ENCODE data around the gene HAND1.
A peak's percentile ranks its signal among the peaks of the same experiment; 100 is the strongest.

HAND1 gene

GRCh38 chr5:154467655-154468354 lies 10.2 kb downstream of the HAND1 start:
- Histone ChIP-seq H3K9ac (ENCODE audit: low read depth, low read length, poor library complexity, severe bottlenecking) (no peak overlapping the region), H3K4me1 (ENCODE audit: insufficient read depth, low read length, poor library complexity, severe bottlenecking) (no peaks in the 10 kb centered on the region), H3K79me2 (ENCODE audit: insufficient read depth, low read length) (no peaks in the 10 kb centered on the region), H3K4me3 (ENCODE audit: low read length, poor library complexity, severe bottlenecking) (no peak overlapping the region), H2AFZ (ENCODE audit: low read length) (no peak overlapping the region), H3F3A (ENCODE audit: low read depth) (no peaks in the 10 kb centered on the region), H3K4me2 (ENCODE audit: low read depth, low read length, poor library complexity, severe bottlenecking) (no peak overlapping the region), H3K36me3 (ENCODE audit: insufficient read depth, low read length) (no peaks in the 10 kb centered on the region), H3K9me3 (ENCODE audit: insufficient read depth, low read depth, low read length) (no peaks in the 10 kb centered on the region), H4K20me1 (ENCODE audit: insufficient read depth, low read length, poor library complexity, severe bottlenecking) (no peaks in the 10 kb centered on the region), H3K9me2 (replicated peaks; ENCODE audit: low read depth, low read length) (no peaks in the 10 kb centered on the region), H3K27me3 (ENCODE audit: insufficient read depth, low read length, poor library complexity, severe bottlenecking) (no peaks in the 10 kb centered on the region)
- TF ChIP-seq EZH2phosphoT487 (IDR thresholded peaks at IDR 0.05; ENCODE audit: borderline replicate concordance) (no peak), CTCF (conservative IDR thresholded peaks at IDR 0.05; ENCODE audit: low read length) (peak; percentile 68)

GRCh38 chr5:154466671-154467070 lies 11.4 kb downstream of the HAND1 start:
- Histone ChIP-seq H4K20me1 (ENCODE audit: insufficient read depth, low read length, poor library complexity, severe bottlenecking) (no peaks in the 10 kb centered on the region), H3K9ac (ENCODE audit: low read depth, low read length, poor library complexity, severe bottlenecking) (no peak overlapping the region), H3F3A (ENCODE audit: low read depth) (no peaks in the 10 kb centered on the region), H3K9me3 (ENCODE audit: insufficient read depth, low read depth, low read length) (no peaks in the 10 kb centered on the region), H2AFZ (ENCODE audit: low read length) (no peak overlapping the region), H3K4me2 (ENCODE audit: low read depth, low read length, poor library complexity, severe bottlenecking) (no peak overlapping the region), H3K36me3 (ENCODE audit: insufficient read depth, low read length) (no peaks in the 10 kb centered on the region), H3K4me1 (ENCODE audit: insufficient read depth, low read length, poor library complexity, severe bottlenecking) (no peaks in the 10 kb centered on the region), H3K27me3 (ENCODE audit: insufficient read depth, low read length, poor library complexity, severe bottlenecking) (no peaks in the 10 kb centered on the region), H3K4me3 (ENCODE audit: low read length, poor library complexity, severe bottlenecking) (no peak overlapping the region), H3K79me2 (ENCODE audit: insufficient read depth, low read length) (no peaks in the 10 kb centered on the region), H3K9me2 (replicated peaks; ENCODE audit: low read depth, low read length) (no peaks in the 10 kb centered on the region)
- TF ChIP-seq EZH2phosphoT487 (IDR thresholded peaks at IDR 0.05; ENCODE audit: borderline replicate concordance) (no peak), CTCF (conservative IDR thresholded peaks at IDR 0.05; ENCODE audit: low read length) (no peak)

GRCh38 chr5:154466147-154466546 lies 11.9 kb downstream of the HAND1 start:
- Histone ChIP-seq H3F3A (ENCODE audit: low read depth) (no peaks in the 10 kb centered on the region), H3K4me1 (ENCODE audit: insufficient read depth, low read length, poor library complexity, severe bottlenecking) (no peaks in the 10 kb centered on the region), H2AFZ (ENCODE audit: low read length) (no peak overlapping the region), H3K79me2 (ENCODE audit: insufficient read depth, low read length) (no peaks in the 10 kb centered on the region), H3K9me2 (replicated peaks; ENCODE audit: low read depth, low read length) (no peaks in the 10 kb centered on the region), H3K9me3 (ENCODE audit: insufficient read depth, low read depth, low read length) (no peaks in the 10 kb centered on the region), H3K9ac (ENCODE audit: low read depth, low read length, poor library complexity, severe bottlenecking) (no peak overlapping the region), H3K4me2 (ENCODE audit: low read depth, low read length, poor library complexity, severe bottlenecking) (no peak overlapping the region), H3K27me3 (ENCODE audit: insufficient read depth, low read length, poor library complexity, severe bottlenecking) (no peaks in the 10 kb centered on the region), H4K20me1 (ENCODE audit: insufficient read depth, low read length, poor library complexity, severe bottlenecking) (no peaks in the 10 kb centered on the region), H3K4me3 (ENCODE audit: low read length, poor library complexity, severe bottlenecking) (no peak overlapping the region), H3K36me3 (ENCODE audit: insufficient read depth, low read length) (no peaks in the 10 kb centered on the region)
- TF ChIP-seq CTCF (conservative IDR thresholded peaks at IDR 0.05; ENCODE audit: low read length) (no peak), EZH2phosphoT487 (IDR thresholded peaks at IDR 0.05; ENCODE audit: borderline replicate concordance) (no peak)
